HG03342 (cell line): Measurements from ENCODE around the gene ANKRD26.

Source experiments
- ATAC-seq: cut with Tn5 transposase; IDR thresholded peaks from one replicate; pipeline ENCODE4 v1.9.1; 2021; ENCODE audit warnings: mild to moderate bottlenecking, moderate library complexity; ENCODE audit not compliant: unreplicated experiment

ANKRD26 gene

GRCh38 chr10:27022048-27022447, 78.2 kb downstream of the ANKRD26 start:
- ATAC-seq: no peak

DNA sequence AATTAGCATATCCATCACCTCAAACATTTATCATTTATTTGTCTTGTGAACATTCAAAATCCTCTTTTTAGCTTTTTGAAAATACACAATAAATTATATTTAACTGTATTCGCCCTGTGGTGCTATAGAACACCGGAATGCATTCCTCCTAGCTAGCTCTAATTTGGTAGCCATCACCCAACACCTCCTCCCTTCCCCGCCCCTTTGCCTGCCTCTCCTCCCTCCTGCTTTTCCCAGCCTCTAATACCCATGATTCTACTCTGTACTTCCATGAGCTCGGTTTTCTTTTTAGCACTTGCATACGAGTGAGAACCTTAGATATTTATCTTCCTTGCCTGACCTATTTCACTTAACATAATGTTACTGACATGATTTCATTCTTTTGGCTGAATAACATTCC, 80.1 kb downstream of the ANKRD26 start:
- ATAC-seq: no peak

- no peak for ATAC-seq
These were observed 80.5 kb downstream of the ANKRD26 start for GRCh38 chr10:27019827-27020226.

DNA sequence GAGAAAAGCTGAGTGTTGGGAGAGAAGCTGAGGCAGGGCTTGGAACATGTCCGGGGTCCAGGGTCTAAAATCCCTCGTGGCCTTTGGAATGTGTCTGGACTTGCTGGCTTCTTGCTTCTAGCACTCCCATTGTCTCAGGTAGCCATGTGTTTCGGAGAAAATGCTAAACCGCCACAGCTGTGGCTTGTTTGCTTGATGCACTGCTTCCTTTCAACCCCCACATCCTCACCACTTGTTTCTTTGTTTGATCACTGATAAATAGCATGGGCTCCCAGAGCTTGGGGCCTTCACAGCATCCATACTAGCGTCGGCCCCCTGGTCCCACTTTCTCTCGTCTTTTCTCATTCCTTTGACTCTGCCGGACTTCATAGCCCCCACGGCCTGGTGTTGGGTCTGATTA, 102.7 kb downstream of the ANKRD26 start:
- ATAC-seq: no peak

DNA sequence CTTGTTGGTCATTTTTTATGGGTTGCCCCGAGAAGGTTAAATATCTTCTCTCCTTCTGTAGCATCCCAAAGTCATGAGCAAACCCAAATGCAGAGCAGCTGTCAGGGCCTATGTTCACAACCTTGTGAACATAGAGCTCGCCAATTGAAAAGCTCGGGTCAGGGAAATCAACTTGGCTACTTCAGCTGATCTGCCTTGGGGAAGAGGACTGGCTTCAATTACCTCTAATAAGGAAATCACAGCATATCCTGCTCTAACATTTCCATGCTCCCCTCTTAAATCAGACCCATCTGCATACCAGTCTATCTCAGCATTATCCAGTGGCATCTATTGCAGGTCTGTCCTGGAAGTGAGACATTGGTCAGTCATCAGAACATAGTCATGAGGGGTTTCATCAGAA, 105.6 kb downstream of the ANKRD26 start:
- ATAC-seq: no peak

DNA sequence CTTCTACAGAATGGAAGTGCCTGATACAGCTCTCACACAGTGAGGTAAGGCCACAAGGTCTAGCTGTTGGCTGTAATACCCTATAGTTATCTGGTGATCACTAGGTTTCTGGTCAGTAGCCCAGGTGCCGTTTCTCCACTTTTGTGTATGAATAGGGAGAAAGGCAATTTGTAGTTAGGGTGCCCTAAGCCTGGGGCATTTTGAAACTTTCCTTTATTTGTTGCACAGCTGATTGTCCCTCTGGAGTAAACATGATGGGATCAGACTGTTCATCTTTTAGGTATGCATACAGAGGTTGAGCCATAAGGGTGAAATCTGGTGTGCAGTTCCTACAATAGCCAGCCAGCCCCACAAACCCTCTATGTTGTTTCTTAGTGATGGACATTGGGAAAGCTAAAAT, 112.4 kb downstream of the ANKRD26 start:
- ATAC-seq: no peak

DNA sequence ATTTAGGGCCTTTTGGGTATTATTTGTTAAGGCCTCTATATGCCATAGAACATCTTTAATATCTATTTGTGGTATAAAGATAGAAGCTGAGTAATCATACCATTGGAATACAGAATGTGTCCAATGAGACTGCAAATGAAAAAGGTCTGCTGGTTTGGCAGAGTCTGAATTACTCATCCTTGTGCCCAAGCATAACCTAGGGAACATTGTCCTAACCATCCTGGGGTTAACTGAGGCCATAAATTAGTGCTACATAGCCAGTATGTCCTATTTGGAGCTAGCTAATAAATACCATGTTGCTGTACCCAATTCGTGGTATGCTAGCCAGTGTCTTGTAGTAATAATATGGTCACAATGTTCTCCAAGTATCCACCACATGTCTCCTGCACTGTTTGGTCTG, 117.1 kb downstream of the ANKRD26 start:
- ATAC-seq: no peak

GRCh38 chr10:26982058-26982457, 118.2 kb downstream of the ANKRD26 start:
- no peak for ATAC-seq

DNA sequence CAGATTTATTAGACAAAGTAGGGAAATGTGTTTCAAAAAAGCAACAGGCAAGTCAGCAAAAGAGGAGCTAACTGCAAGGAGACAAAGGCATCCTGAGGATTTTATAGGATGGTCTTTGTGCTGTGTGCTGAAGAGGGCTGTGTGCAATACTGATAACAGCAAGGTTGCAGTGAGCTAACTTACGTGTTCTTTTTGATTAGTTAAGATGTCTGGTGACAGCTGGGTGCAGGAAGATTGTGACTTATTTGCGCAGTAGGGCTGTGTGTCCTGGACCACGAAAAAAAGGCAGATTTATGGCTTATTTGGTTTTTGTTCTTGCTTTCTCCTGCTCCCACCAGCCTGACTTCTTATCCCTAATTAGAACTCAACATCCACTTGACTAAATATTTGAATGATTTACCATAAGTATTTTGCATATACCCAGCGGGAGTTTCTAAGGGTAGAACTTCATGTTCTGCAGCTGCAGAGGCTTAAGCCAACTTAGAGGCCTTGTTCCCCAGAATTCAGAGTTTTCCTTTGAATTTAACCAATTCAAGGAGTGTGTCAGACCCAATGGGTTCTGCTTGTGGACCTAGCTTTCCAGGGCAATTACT, 119.0 kb downstream of the ANKRD26 start:
- ATAC-seq: no peak

DNA sequence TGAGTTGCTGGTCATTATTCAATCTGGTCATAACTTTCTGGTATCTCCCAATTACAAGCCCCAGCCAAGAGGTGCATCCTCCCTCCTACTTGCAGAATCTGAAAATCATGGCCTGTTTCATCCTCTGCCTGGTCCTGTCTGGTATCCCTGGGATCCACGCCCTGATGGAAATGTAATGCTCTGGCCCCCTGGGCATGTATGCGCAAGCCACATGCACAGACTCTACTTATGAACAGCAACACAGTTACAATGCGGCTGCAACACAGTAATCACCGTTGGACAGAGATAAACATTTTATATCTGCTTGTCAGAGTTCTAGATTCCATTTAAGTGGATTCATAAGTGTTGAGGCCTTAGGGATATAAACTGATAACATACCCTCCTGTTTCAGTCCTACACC, 121.8 kb downstream of the ANKRD26 start:
- ATAC-seq: no peak

- ATAC-seq: no peak
These were observed 122.7 kb downstream of the ANKRD26 start for GRCh38 chr10:26977635-26978034.

- peak; percentile 38 for ATAC-seq
These were observed 129.6 kb downstream of the ANKRD26 start for GRCh38 chr10:26970667-26971066.

- peak; percentile 85 for ATAC-seq
These were observed 131.0 kb downstream of the ANKRD26 start for GRCh38 chr10:26969145-26969926.

GRCh38 chr10:26962835-26963234, 137.5 kb downstream of the ANKRD26 start:
- ATAC-seq: no peak

DNA sequence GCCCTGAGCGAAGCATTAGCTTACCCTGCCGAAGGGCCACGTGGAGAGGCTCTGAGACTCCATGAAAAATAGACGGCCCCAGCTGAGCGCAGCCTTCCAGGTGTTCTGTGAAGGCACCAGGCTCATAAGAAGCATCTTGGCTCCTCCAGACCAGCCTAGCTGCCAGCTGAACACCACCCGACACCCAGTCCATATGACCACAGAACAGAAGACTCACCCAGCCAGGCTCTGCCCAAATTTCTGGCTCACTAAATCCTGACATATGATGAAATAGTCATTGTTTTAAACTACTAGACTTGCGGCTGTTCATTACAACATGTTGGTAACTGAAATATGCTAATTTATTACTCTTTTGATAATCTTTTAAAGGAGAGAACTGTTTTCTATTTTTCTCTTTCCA, 140.0 kb downstream of the ANKRD26 start:
- no peak for ATAC-seq

DNA sequence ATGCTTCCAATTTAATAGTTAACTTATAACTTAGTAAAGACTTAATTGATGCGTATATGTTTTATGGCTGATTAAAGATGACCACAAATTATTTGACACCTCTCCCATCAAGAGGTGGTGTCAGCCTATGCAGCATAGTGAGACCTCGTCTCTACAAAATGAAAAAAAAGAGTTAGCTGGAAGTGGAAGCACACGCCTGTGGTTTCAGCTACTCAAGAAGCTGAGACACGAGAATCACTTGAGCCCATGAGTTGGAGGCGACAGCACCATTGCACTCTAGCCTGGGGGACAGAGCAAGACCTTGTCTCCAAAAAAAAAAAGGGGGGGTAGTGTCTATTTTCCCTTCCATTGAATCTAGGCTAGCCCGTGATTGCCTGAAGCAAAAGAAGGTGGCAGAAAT, 140.5 kb downstream of the ANKRD26 start:
- no peak for ATAC-seq
